H1 (cell line): Measurements from ENCODE around the gene BSN. TPM values are rescaled to one million over a fixed set of nuclear protein-coding genes. Genes with fewer than 3 reads are reported as not detected.

Experiments used
- EZH2 ChIP-seq: fragments of 200-600 bp; sonication (generic); IDR thresholded peaks from 2 replicates; pipeline ENCODE4 v1.7.1; 2012; ENCODE audit warnings: low read depth, mild to moderate bottlenecking, moderate library complexity, low read length, inconsistent platforms; ENCODE audit not compliant: severe bottlenecking
- polyA plus RNA-seq, 7 experiments: library from polyadenylated mRNA; depleted of rRNA in 3 of 7; stranded (reverse) in 5 of 7; unstranded in 2 of 7; fragments of >200 nt in 5 of 7; fragments of 200-250 nt in 2 of 7; gene quantifications; 1 replicate in 5 of 7; 2 replicates in 1 of 7; 4 replicates in 1 of 7; pipeline versions ENCODE4 v1.2.1 to v1.2.3, GENCODE V29; 2011 to 2013; ENCODE audit warnings: missing spikeins in 2 of 7, mixed read lengths in 2 of 7
- total RNA-seq: library from RNA; stranded (reverse); fragmentation: NEBNext Ultra II Directional; extraction: Animal tissue kit (Norgen Biotek cat#: 25700); gene quantifications from 2 replicates; pipeline ENCODE4 v1.2.1, GENCODE V29; 2021

The BSN gene
- total and polyA plus RNA-seq, 2 of the 8 experiments (the other 6 are each of a cell fraction or from before 2014, with no cell fraction given) = 0.60 to 3.0 TPM

- TF ChIP-seq EZH2 = no peak
Measured at GRCh38 chr3:49523756-49524747, 30.2 kb upstream of the BSN start (continued).
